ENCODE data around the gene DSG4. TPM values are rescaled to one million over a fixed set of nuclear protein-coding genes. Genes with fewer than 3 reads are reported as not detected.

The DSG4 gene
- total and polyA plus RNA-seq, 3 donors from 2014 or later, result 0.08 to 0.83 (median 0.31) TPM

DNA sequence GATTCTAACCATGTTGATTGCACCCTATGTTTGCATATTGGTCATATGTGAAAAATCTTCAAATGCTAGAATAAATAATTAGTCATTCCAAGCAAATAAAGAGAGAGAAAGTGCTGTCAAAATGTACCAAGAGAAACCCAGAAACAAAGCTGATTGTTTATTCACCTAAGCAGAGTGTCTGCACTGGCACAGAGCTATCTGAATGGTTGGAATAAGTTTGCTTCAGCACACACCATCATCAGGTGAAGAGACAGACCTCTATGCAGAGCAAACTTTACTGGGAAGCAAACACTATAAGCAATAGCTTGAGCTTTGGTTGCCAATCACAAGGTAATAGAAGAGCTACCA is 25.4 kb downstream of the DSG4 start:
- intact Hi-C loops (cut with DNase I; ENCODE audit: low total_unique reads), result no loop called here
- H3K27me3 ChIP-seq, result no peaks in the 10 kb centered on the region
- H3K4me1 ChIP-seq, result no peaks in the 10 kb centered on the region
- no peak overlapping the region for H3K4me3 ChIP-seq
- no peak for TF ChIP-seq POLR2A (IDR thresholded peaks at IDR 0.05)
- no peak overlapping the region for H3K27ac ChIP-seq
- H3K9me3 ChIP-seq, result no peaks in the 10 kb centered on the region
- H3K36me3 ChIP-seq (ENCODE audit: low read depth, missing control alignments), result no peaks in the 10 kb centered on the region
- no peak for DNase-seq

DNA sequence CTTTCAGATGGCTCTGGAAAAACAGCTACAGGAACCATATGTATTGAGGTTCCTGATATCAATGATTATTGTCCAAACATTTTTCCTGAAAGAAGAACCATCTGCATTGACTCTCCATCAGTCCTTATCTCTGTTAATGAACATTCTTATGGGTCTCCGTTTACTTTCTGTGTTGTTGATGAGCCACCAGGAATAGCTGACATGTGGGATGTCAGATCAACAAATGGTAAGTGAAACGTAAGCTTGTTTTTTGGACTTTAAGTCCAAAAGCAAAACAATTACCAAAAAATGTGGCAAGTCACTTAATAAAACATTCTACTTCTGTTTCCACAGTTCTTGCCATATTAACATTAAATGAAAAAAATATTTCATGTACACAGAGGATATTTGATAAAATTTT is 26.8 kb downstream of the DSG4 start:
- Histone ChIP-seq H3K36me3 (ENCODE audit: low read depth, missing control alignments) (no peaks in the 10 kb centered on the region), H3K4me3 (no peak overlapping the region), H3K4me1 (no peaks in the 10 kb centered on the region), H3K27ac (no peak overlapping the region), H3K27me3 (no peaks in the 10 kb centered on the region), H3K9me3 (no peaks in the 10 kb centered on the region)
- no peak for DNase-seq
- intact Hi-C loops (cut with DNase I; ENCODE audit: low total_unique reads), result no loop called here
- TF ChIP-seq, protein P1, sequence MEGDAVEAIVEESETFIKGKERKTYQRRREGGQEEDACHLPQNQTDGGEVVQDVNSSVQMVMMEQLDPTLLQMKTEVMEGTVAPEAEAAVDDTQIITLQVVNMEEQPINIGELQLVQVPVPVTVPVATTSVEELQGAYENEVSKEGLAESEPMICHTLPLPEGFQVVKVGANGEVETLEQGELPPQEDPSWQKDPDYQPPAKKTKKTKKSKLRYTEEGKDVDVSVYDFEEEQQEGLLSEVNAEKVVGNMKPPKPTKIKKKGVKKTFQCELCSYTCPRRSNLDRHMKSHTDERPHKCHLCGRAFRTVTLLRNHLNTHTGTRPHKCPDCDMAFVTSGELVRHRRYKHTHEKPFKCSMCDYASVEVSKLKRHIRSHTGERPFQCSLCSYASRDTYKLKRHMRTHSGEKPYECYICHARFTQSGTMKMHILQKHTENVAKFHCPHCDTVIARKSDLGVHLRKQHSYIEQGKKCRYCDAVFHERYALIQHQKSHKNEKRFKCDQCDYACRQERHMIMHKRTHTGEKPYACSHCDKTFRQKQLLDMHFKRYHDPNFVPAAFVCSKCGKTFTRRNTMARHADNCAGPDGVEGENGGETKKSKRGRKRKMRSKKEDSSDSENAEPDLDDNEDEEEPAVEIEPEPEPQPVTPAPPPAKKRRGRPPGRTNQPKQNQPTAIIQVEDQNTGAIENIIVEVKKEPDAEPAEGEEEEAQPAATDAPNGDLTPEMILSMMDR (IDR thresholded peaks at IDR 0.05), result no peak
- no peak for TF ChIP-seq POLR2A (IDR thresholded peaks at IDR 0.05)
- 55 to 62% methylated on average over 2 of the region's 2 CpGs for WGBS, 2 donors

DNA sequence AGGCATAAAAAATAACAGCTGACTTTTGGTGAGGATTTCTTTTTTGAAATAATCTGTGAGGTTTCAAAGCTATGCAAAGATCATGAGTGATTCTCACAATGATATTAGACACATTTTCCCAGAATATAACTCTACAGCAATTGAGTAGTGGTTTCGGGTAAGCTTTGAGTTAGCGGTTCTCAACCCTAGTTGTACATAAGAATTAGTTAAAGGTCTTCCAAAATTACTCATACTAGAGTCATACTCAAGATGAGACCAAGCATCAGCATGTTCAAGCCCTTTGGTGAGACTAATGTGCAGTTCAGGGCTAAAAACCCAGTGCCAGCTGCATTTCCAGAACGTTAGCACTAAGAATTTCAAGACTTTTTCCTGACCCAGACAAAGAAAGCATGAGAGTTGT is 31.1 kb downstream of the DSG4 start:
- intact Hi-C loops (cut with DNase I; ENCODE audit: low total_unique reads), result no loop called here
- no peaks in the 10 kb centered on the region for H3K4me1 ChIP-seq
- WGBS, 2 donors, result 85 to 88% methylated on average over 3 of the region's 3 CpGs
- H3K4me3 ChIP-seq, result no peak overlapping the region
- no peaks in the 10 kb centered on the region for H3K36me3 ChIP-seq (ENCODE audit: low read depth, missing control alignments)
- no peaks in the 10 kb centered on the region for H3K9me3 ChIP-seq
- H3K27ac ChIP-seq, result no peak overlapping the region
- no peak for DNase-seq
- H3K27me3 ChIP-seq, result no peaks in the 10 kb centered on the region
- TF ChIP-seq, protein P1 (IDR thresholded peaks at IDR 0.05), result no peak
- no peak for TF ChIP-seq POLR2A (IDR thresholded peaks at IDR 0.05)

DNA sequence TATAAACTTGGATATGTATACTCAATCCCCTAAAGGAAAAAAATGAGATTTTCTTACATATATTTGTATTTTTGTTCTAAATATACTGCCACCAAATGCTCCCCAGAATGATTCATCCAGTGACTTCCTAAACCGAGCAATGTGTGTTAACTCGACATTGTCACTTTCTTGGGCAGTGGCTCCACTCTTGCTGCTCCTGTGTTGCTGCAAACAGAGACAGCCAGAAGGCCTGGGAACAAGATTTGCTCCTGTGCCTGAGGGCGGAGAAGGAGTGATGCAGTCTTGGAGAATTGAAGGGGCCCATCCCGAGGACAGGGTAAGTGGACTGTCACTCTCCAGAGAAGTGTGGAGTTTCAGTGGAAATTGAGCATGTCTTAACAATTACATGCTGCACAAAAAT is 32.7 kb downstream of the DSG4 start:
- Histone ChIP-seq H3K9me3 (no peaks in the 10 kb centered on the region), H3K27ac (no peak overlapping the region), H3K4me3 (no peak overlapping the region), H3K27me3 (no peaks in the 10 kb centered on the region), H3K36me3 (ENCODE audit: low read depth, missing control alignments) (no peaks in the 10 kb centered on the region), H3K4me1 (no peaks in the 10 kb centered on the region)
- no peak for DNase-seq
- TF ChIP-seq POLR2A (IDR thresholded peaks at IDR 0.05), result no peak
- TF ChIP-seq, protein P1 (IDR thresholded peaks at IDR 0.05), result no peak
- WGBS, 2 donors, result 54 to 67% methylated on average over 4 of the region's 4 CpGs
- intact Hi-C loops (cut with DNase I; ENCODE audit: low total_unique reads), result no loop called here

DNA sequence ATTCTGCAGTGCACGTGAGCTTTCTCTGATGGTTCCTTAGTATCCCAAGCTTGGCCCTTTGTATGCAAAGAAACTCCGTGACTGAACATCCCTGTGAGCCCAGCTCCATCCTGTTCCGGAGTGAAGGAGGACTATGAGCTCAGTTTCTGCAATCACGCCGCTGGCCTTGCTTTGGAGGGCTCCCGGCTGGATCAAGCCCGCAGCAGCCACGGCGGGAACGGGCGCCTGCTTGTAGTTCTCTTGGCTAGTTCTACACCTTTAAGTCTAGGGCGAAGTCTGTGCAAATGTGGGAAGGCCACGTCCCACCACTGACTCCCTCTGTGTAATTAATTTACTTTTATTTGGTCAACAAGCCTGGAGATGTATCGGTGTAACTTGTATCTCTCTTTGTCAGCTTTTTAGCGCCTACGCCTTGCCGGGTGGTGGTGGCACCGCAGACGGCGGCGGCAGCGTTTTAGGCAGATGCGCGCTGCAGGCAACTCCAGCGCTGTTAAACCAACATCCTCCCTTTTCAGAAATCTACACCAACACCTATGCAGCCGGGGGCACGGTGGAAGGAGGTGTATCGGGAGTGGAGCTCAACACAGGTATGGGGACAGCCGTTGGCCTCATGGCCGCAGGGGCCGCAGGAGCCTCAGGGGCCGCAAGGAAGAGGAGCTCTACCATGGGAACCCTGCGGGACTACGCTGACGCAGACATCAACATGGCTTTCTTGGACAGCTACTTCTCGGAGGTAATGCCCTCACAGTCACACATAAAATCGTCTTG is 34.3 kb downstream of the DSG4 start:
- Histone ChIP-seq H3K4me1 (no peaks in the 10 kb centered on the region), H3K4me3 (peak overlapping the region in 1 of 2 donors; percentile 39), H3K9me3 (no peaks in the 10 kb centered on the region), H3K27ac (no peak overlapping the region), H3K36me3 (ENCODE audit: low read depth, missing control alignments) (no peaks in the 10 kb centered on the region), H3K27me3 (no peaks in the 10 kb centered on the region)
- intact Hi-C loops (cut with DNase I; ENCODE audit: low total_unique reads), result no loop called here
- DNase-seq, result peak; percentile 22
- TF ChIP-seq, protein P1 (IDR thresholded peaks at IDR 0.05), result no peak
- TF ChIP-seq POLR2A (IDR thresholded peaks at IDR 0.05), result no peak
- 50 to 58% methylated on average over 36 to 37 of the region's 37 CpGs for WGBS, 2 donors

Data from testis (tissue), 3 donors.